ENCODE data around the gene GJB1. TPM values are rescaled to one million over a fixed set of nuclear protein-coding genes. Genes with fewer than 3 reads are reported as not detected.

The GJB1 gene
- total and polyA plus RNA-seq, 9 of the 15 experiments (the other 6 are each of a cell fraction or from before 2014, with no cell fraction given), result 0.11 TPM; not detected in 8

DNA sequence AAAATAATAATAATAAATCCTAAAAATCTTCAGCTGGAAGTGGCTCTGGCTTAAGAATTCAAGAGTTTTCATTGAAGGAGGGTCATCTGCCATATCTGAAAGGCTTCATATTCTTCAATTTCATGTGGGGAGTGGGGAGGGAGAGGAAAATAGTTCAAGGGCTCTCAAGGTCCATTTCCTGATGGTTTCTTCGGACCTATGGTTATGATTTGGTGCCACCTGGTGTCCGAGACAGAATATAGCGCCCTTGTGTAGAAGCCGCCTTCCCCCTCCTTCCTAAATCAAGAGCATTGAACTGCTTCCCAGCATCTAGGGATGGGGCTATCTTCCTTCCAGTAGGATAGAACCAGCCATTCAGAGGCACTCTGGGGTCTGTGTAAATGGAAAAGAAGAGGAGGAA lies 44.1 kb upstream of the GJB1 start:
- BruUV-seq (replicated peaks), result no TSS peak
- in situ Hi-C loops (cut with MboI), result loop anchor here (5.0 to 10.0 kb wide), 3 partner anchors 82 to 414 kb away; partner anchors contain the start of gene FOXO4
- no peak overlapping the region for H3K9ac ChIP-seq (ENCODE audit: insufficient read depth in 1 of 2, low read depth in 2 of 2, low read length in 2 of 2)
- no peaks in the 10 kb centered on the region for H3K27me3 ChIP-seq (ENCODE audit: control insufficient read depth in 2 of 2, insufficient read depth in 2 of 2, low read length in 2 of 2)
- no peaks in the 10 kb centered on the region for H3K9me1 ChIP-seq (ENCODE audit: control insufficient read depth, insufficient read depth, low read length)
- DNase-seq (ENCODE audit: extremely low read depth in 1 of 4, low spot score in 3 of 4) (peak; percentile 49 to 81 (median 51)), FAIRE-seq (peak; percentile 93), ATAC-seq (peak; percentile 56)
- no peaks in the 10 kb centered on the region; the same call in 2 of the 3 replicates for H3K36me3 ChIP-seq (ENCODE audit: control insufficient read depth, insufficient read depth, low read length)
- H3K9me3 ChIP-seq (replicated peaks; ENCODE audit: control insufficient read depth, insufficient read depth, low read depth, low read length), result no peaks in the 10 kb centered on the region
- intact Hi-C loops (cut with micrococcal nuclease), result loop anchor here (1.0 to 5.0 kb wide), 6 partner anchors 48 to 727 kb away; no protein-coding TSS in a partner anchor
- H3K79me2 ChIP-seq (ENCODE audit: control insufficient read depth, insufficient read depth, low read length), result no peaks in the 10 kb centered on the region
- POLR2A ChIA-PET, result no interaction called here
- no peak overlapping the region for H3K27ac ChIP-seq (ENCODE audit: extremely low read depth, low read depth, low read length)
- H2AFZ ChIP-seq (ENCODE audit: low read depth, low read length), result no peak overlapping the region
- CTCF ChIA-PET (ENCODE audit: low intra/inter-chr PET ratio), result interaction anchor here (0.6 to 2.3 kb wide), 6 partner anchors 50 to 1085 kb away, joined by 3 to 14 read pairs (median 5); no protein-coding TSS in a partner anchor
- peaks cover 4 to 18% of the 10 kb centered on the region in 2 experiments; a peak in 3 of 5 replicates for H3K4me1 ChIP-seq (replicated peaks in 1 of 2; ENCODE audit: control insufficient read depth in 2 of 2, insufficient read depth in 2 of 2, low read length in 2 of 2)
- no peak overlapping the region for H3K4me2 ChIP-seq (ENCODE audit: insufficient read depth, low read length)
- no peak overlapping the region for H3K4me3 ChIP-seq
- H4K20me1 ChIP-seq (replicated peaks; ENCODE audit: control insufficient read depth, insufficient read depth, low read length), result no peaks in the 10 kb centered on the region
- 0% methylated on average over 3 of the region's 4 CpGs for WGBS (ENCODE audit: insufficient coverage, low coverage, missing lambda C conversion rate)
- no peak for TF ChIP-seq OTX1 (CRISPR knock-in tag; IDR thresholded peaks at IDR 0.05)
- TF ChIP-seq, protein P1, sequence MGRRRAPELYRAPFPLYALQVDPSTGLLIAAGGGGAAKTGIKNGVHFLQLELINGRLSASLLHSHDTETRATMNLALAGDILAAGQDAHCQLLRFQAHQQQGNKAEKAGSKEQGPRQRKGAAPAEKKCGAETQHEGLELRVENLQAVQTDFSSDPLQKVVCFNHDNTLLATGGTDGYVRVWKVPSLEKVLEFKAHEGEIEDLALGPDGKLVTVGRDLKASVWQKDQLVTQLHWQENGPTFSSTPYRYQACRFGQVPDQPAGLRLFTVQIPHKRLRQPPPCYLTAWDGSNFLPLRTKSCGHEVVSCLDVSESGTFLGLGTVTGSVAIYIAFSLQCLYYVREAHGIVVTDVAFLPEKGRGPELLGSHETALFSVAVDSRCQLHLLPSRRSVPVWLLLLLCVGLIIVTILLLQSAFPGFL (CRISPR knock-in tag; IDR thresholded peaks at IDR 0.05), result no peak
- no peak for TF ChIP-seq HMG20A (CRISPR knock-in tag; conservative IDR thresholded peaks at IDR 0.05)
- no peak for TF ChIP-seq ZNF274 (IDR thresholded peaks at IDR 0.05; ENCODE audit: borderline replicate concordance, low read depth, low read length)
- peak; percentile 65 to 79 (median 68) for TF ChIP-seq CTCF (IDR thresholded peaks at IDR 0.05 in 2 of 3, conservative IDR thresholded peaks at IDR 0.05 in 1 of 3; ENCODE audit: insufficient read depth in 2 of 3, low read depth in 1 of 3, low read length in 3 of 3)
- TF ChIP-seq, protein P2, sequence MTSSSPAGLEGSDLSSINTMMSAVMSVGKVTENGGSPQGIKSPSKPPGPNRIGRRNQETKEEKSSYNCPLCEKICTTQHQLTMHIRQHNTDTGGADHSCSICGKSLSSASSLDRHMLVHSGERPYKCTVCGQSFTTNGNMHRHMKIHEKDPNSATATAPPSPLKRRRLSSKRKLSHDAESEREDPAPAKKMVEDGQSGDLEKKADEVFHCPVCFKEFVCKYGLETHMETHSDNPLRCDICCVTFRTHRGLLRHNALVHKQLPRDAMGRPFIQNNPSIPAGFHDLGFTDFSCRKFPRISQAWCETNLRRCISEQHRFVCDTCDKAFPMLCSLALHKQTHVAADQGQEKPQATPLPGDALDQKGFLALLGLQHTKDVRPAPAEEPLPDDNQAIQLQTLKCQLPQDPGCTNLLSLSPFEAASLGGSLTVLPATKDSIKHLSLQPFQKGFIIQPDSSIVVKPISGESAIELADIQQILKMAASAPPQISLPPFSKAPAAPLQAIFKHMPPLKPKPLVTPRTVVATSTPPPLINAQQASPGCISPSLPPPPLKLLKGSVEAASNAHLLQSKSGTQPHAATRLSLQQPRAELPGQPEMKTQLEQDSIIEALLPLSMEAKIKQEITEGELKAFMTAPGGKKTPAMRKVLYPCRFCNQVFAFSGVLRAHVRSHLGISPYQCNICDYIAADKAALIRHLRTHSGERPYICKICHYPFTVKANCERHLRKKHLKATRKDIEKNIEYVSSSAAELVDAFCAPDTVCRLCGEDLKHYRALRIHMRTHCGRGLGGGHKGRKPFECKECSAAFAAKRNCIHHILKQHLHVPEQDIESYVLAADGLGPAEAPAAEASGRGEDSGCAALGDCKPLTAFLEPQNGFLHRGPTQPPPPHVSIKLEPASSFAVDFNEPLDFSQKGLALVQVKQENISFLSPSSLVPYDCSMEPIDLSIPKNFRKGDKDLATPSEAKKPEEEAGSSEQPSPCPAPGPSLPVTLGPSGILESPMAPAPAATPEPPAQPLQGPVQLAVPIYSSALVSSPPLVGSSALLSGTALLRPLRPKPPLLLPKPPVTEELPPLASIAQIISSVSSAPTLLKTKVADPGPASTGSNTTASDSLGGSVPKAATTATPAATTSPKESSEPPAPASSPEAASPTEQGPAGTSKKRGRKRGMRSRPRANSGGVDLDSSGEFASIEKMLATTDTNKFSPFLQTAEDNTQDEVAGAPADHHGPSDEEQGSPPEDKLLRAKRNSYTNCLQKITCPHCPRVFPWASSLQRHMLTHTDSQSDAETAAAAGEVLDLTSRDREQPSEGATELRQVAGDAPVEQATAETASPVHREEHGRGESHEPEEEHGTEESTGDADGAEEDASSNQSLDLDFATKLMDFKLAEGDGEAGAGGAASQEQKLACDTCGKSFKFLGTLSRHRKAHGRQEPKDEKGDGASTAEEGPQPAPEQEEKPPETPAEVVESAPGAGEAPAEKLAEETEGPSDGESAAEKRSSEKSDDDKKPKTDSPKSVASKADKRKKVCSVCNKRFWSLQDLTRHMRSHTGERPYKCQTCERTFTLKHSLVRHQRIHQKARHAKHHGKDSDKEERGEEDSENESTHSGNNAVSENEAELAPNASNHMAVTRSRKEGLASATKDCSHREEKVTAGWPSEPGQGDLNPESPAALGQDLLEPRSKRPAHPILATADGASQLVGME (CRISPR knock-in tag; IDR thresholded peaks at IDR 0.05), result no peak
- no peak for TF ChIP-seq MTA2 (IDR thresholded peaks at IDR 0.05; ENCODE audit: low read depth)
- TF ChIP-seq CCAR2 (IDR thresholded peaks at IDR 0.05; ENCODE audit: low read depth, low read length), result no peak
- no peak for TF ChIP-seq ZNF75A (CRISPR knock-in tag; IDR thresholded peaks at IDR 0.05)
- TF ChIP-seq SP1 (CRISPR knock-in tag; IDR thresholded peaks at IDR 0.05), result no peak
- no peak for TF ChIP-seq COPS2 (conservative IDR thresholded peaks at IDR 0.05)
- no peak for TF ChIP-seq ZNF41 (CRISPR knock-in tag; conservative IDR thresholded peaks at IDR 0.05)
- TF ChIP-seq, protein P3, sequence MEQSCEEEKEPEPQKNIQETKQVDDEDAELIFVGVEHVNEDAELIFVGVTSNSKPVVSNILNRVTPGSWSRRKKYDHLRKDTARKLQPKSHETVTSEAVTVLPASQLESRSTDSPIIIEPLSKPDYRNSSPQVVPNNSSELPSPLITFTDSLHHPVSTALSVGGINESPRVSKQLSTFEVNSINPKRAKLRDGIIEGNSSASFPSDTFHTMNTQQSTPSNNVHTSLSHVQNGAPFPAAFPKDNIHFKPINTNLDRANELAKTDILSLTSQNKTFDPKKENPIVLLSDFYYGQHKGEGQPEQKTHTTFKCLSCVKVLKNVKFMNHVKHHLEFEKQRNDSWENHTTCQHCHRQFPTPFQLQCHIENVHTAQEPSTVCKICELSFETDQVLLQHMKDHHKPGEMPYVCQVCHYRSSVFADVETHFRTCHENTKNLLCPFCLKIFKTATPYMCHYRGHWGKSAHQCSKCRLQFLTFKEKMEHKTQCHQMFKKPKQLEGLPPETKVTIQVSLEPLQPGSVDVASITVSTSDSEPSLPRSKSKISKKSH (CRISPR knock-in tag; IDR thresholded peaks at IDR 0.05), result no peak

All from K562 (cell line).